Measurements from ENCODE around the gene KRT3. TPM values are rescaled to one million over a fixed set of nuclear protein-coding genes. Genes with fewer than 3 reads are reported as not detected.

The KRT3 gene
- total and polyA plus RNA-seq, 10 of the 15 experiments (the other 5 are each of a cell fraction or from before 2014, with no cell fraction given) = not detected

GRCh38 chr12:52767020-52767379 lies 28.9 kb downstream of the KRT3 start:
- Histone ChIP-seq H3K4me3 (no peak overlapping the region), H4K20me1 (ENCODE audit: control insufficient read depth, insufficient read depth) (no peaks in the 10 kb centered on the region), H3K4me1 (ENCODE audit: control insufficient read depth, insufficient read depth, low read length) (no peaks in the 10 kb centered on the region), H3K27ac (ENCODE audit: control insufficient read depth, insufficient read depth) (no peak overlapping the region), H3K4me2 (ENCODE audit: control insufficient read depth, insufficient read depth) (no peak overlapping the region), H3K9me3 (replicated peaks; ENCODE audit: control insufficient read depth, insufficient read depth, low read length) (no peaks in the 10 kb centered on the region; the same call in 2 of the 3 replicates), H3K9ac (ENCODE audit: control insufficient read depth, insufficient read depth, low read length) (no peak overlapping the region), H3K27me3 (replicated peaks in 1 of 2; ENCODE audit: control insufficient read depth in 2 of 2, insufficient read depth in 2 of 2, low read length in 1 of 2) (peaks cover 0 to 5% of the 10 kb centered on the region in 2 experiments; a peak in 2 of 4 replicates), H3K79me2 (ENCODE audit: control insufficient read depth, insufficient read depth, low read length) (no peaks in the 10 kb centered on the region), H3K36me3 (ENCODE audit: control insufficient read depth in 2 of 2, insufficient read depth in 2 of 2, low read length in 1 of 2) (no peaks in the 10 kb centered on the region), H2AFZ (ENCODE audit: control insufficient read depth, low read depth, low read length) (no peak overlapping the region)
- ChIA-PET RAD21 (ENCODE audit: unreplicated experiment) (no interaction called here), CTCF (no interaction called here), SMC1A (ENCODE audit: uncharacterized antibody, unreplicated experiment) (no interaction called here), POLR2A (no interaction called here)
- TF ChIP-seq SP1 (IDR thresholded peaks at IDR 0.05; ENCODE audit: low read depth, low read length) (no peak), ZBTB33 (IDR thresholded peaks at IDR 0.05) (no peak), BACH1 (IDR thresholded peaks at IDR 0.05; ENCODE audit: borderline replicate concordance) (no peak), PAX8 (IDR thresholded peaks at IDR 0.05) (no peak), MYC (IDR thresholded peaks at IDR 0.05; ENCODE audit: insufficient read depth, insufficient read length, insufficient replicate concordance, low read length, severe bottlenecking) (no peak), CTCF (IDR thresholded peaks at IDR 0.05 in 2 of 3, conservative IDR thresholded peaks at IDR 0.05 in 1 of 3; ENCODE audit: control insufficient read depth in 2 of 3, extremely low read depth in 1 of 3, insufficient read depth in 1 of 3, low read depth in 3 of 3, low read length in 3 of 3) (no peak), CBFB (IDR thresholded peaks at IDR 0.05; ENCODE audit: low read depth) (no peak), ATF2 (IDR thresholded peaks at IDR 0.05; ENCODE audit: low read length) (no peak), E2F8 (IDR thresholded peaks at IDR 0.05; ENCODE audit: low read depth, partially characterized antibody) (no peak), MAX (IDR thresholded peaks at IDR 0.05; ENCODE audit: low read depth, low read length) (no peak), EGR1 (IDR thresholded peaks at IDR 0.05; ENCODE audit: borderline replicate concordance in 1 of 2, low read depth in 2 of 2, low read length in 2 of 2) (no peak), SMC3 (IDR thresholded peaks at IDR 0.05; ENCODE audit: borderline replicate concordance, low read length) (no peak), PML (IDR thresholded peaks at IDR 0.05; ENCODE audit: low read length) (no peak), HDGF (IDR thresholded peaks at IDR 0.05) (no peak), NFXL1 (IDR thresholded peaks at IDR 0.05; ENCODE audit: borderline replicate concordance) (no peak), RELA (IDR thresholded peaks at IDR 0.05; ENCODE audit: borderline replicate concordance, partially characterized antibody) (no peak), FOXM1 (IDR thresholded peaks at IDR 0.05; ENCODE audit: low read depth, low read length) (no peak), SMARCA5 (IDR thresholded peaks at IDR 0.05) (no peak)
- FAIRE-seq (no peak), DNase-seq (ENCODE audit: low read depth, low spot score) (no peak), ATAC-seq (no peak)
- 0% methylated on average over 1 of the region's 1 CpG for WGBS (ENCODE audit: insufficient coverage, insufficient replicate concordance, low lambda C conversion rate, missing lambda C conversion rate)
- intact Hi-C loops (cut with micrococcal nuclease; ENCODE audit: unreplicated experiment) (no loop called here), in situ Hi-C loops (cut with MboI) (no loop called here)
- BruUV-seq (replicated peaks) = no TSS peak

Measured in GM12878 (cell line).